Aortic smooth muscle cell (primary cell): ENCODE measurements around the gene CLEC4M. TPM values are rescaled to one million over a fixed set of nuclear protein-coding genes. Genes with fewer than 3 reads are reported as not detected.

Experiments
- total RNA-seq: library from RNA; depleted of rRNA; stranded (reverse); fragments of >200 nt; gene quantifications from 2 replicates; pipeline ENCODE4 v1.2.3, GENCODE V29; 2014

The CLEC4M gene, protein sequence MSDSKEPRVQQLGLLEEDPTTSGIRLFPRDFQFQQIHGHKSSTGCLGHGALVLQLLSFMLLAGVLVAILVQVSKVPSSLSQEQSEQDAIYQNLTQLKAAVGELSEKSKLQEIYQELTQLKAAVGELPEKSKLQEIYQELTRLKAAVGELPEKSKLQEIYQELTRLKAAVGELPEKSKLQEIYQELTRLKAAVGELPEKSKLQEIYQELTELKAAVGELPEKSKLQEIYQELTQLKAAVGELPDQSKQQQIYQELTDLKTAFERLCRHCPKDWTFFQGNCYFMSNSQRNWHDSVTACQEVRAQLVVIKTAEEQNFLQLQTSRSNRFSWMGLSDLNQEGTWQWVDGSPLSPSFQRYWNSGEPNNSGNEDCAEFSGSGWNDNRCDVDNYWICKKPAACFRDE
- not detected in 2 replicates for total RNA-seq

DNA sequence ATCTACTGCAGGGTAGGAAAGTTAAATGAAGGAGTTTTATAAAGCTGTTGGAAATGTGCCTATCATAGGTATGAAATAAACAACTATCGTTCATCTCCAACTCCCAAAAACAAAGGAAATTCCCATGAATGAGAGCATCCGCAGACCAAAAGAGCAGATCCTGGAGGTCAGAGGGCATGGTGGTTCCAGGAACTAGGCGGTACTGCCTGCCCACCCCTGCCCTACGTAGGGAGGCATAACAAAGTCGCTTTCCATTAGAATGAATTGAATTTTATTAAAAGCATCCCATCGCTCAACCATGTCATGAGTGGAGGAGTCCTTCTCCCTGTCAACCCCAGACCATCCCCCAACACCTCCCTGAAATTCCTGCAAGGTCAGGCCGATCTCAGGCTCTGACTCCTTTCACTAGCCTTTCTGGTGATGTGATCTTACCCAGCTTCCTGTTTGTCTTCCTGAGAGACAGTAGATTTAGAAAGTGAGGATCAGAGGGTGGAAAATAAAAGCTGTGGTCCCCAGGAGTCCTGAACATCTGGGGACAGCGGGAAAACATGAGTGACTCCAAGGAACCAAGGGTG lies at the start of gene CLEC4M:
TSS of gene CLEC4M (plus strand) at position 525 of the 575 bp plus-strand sequence. CDS start at position 549, 24 bp downstream.

DNA sequence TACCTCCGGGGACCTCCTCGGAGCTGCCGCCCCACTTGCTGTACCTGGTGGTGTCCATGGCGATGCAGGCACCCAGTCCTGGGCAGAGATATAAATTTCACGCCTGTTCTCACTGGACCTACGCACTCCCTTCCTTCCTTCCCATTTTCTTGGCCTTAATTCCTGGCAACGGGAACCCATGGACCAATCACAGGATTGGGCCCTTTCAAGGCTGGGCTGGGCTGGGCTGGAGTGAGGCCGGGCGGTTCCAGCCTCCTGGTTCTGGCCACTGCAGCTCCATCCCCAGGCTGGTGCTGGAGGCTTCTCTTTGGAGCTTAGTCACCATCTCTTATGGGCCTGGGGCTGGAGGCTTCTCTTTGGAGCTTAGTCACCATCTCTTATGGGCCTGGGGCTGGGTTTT lies 31.0 kb upstream of the CLEC4M start, which contains the start of gene CLEC4G:
TSS of gene CLEC4G (minus strand) at position 66 of the 400 bp plus-strand sequence. CDS start at position 58, 8 bp downstream.

DNA sequence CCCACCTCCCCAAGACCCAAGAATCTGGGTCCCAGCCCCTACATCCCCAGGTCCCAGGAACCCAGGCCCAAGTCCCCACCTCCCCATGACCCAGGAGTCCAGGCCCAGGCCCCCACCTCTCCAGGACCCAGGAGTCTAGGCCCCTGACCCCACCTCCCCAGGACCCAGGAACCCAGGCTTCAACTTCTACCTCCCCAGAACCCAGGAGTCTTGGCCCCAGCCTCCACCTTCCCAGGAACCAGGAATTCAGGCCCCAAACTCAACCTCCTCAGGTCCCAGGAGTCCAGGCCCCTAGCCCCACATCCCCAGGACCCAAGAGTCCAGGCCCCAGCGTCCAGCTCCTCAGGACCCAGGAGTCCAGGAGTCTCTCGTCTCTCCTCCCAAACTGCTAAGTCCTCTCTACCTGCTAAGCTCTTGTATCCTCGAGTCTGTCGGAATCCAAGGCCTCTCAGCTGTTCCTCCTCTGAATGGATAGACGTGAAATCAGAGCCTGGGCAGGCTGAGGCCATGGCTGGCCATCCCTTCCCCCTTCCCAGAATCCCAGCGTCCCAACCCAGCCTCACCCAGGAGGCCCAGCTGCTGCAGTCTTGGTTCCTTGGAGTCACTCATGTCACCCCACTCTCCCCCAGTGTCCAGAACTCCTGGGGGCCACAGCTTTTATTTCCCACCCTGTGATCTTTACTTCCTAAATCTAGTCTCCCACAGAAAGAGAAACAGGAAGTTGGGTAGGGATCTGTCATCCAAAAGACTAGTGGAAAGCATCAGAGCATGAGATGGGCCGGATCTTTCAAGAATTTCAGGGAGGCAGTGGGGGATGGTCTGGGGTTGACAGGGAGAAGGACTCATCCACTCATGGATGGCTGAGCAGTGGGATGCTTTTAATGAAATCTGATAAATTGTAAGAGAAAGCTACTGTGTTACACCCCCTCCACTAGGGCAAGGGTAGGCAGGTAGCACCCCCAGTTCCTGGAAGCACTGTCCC lies 15.8 kb upstream of the CLEC4M start, which contains the start of gene CD209:
TSS of gene CD209 (minus strand) at position 632 of the 982 bp plus-strand sequence. CDS start at position 609, 23 bp downstream.

Other genes with a start within 250 kb of the CLEC4M start
- gene ZNF358, start 247.1 kb upstream of the CLEC4M start, total RNA-seq: 6.6 and 9.5 TPM in 2 replicates
- gene MCOLN1, start 240.6 kb upstream of the CLEC4M start, total RNA-seq: 5.3 and 6.1 TPM in 2 replicates
- 62.2 and 63.2 TPM in 2 replicates for gene PNPLA6, start 227.5 kb upstream of the CLEC4M start, total RNA-seq
- gene CAMSAP3, start 167.4 kb upstream of the CLEC4M start, total RNA-seq: not detected in 2 replicates
- gene XAB2, start 133.7 kb upstream of the CLEC4M start, total RNA-seq: 19.3 and 22.5 TPM in 2 replicates
- 37.4 and 45.7 TPM in 2 replicates for gene PET100, start 133.4 kb upstream of the CLEC4M start, total RNA-seq
- not detected in 2 replicates for gene PCP2, start 129.5 kb upstream of the CLEC4M start, total RNA-seq
- gene STXBP2, start 126.1 kb upstream of the CLEC4M start, total RNA-seq: 1.4 and 2.0 TPM in 2 replicates
- not detected in 2 replicates for gene RETN, start 94.2 kb upstream of the CLEC4M start, total RNA-seq
- gene MCEMP1, start 86.2 kb upstream of the CLEC4M start, total RNA-seq: not detected in 2 replicates
- gene TRAPPC5, start 82.4 kb upstream of the CLEC4M start, total RNA-seq: 102 and 104 TPM in 2 replicates
- gene FCER2, start 61.1 kb upstream of the CLEC4M start, total RNA-seq: not detected in 2 replicates
- not detected in 2 replicates for gene CLEC4G, start 31.1 kb upstream of the CLEC4M start, total RNA-seq
- not detected in 2 replicates for gene CD209, start 15.7 kb upstream of the CLEC4M start, total RNA-seq
- 13.6 and 15.2 TPM in 2 replicates for gene EVI5L, start 67.0 kb downstream of the CLEC4M start, total RNA-seq
- not detected in 2 replicates for gene PRR36, start 111.1 kb downstream of the CLEC4M start, total RNA-seq
- gene LRRC8E, start 125.3 kb downstream of the CLEC4M start, total RNA-seq: 5.5 and 6.9 TPM in 2 replicates
- 8.1 and 8.9 TPM in 2 replicates for gene MAP2K7, start 140.6 kb downstream of the CLEC4M start, total RNA-seq
- 0.92 and 1.1 TPM in 2 replicates for gene TGFBR3L, start 151.6 kb downstream of the CLEC4M start, total RNA-seq
- gene SNAPC2, start 157.1 kb downstream of the CLEC4M start, total RNA-seq: 13.5 and 18.9 TPM in 2 replicates
- 2.0 and 2.1 TPM in 2 replicates for gene CTXN1, start 162.9 kb downstream of the CLEC4M start, total RNA-seq
- gene TIMM44, start 180.4 kb downstream of the CLEC4M start, total RNA-seq: 48.4 and 54.2 TPM in 2 replicates
- 30.0 and 39.6 TPM in 2 replicates for gene ELAVL1, start 242.4 kb downstream of the CLEC4M start, total RNA-seq